Trophoblast cell (in vitro differentiated cells and primary cell): ENCODE measurements around the gene TMEM214.

Experiments used
- DNase-seq, 2 donors: peaks; one replicate each; pipeline ENCODE4 v3.0.0-alpha.2; 2016
- H2AFZ ChIP-seq: 2 replicates; pipeline ENCODE4 v1.6.1; 2013; ENCODE audit warnings: low read length, moderate library complexity, mild to moderate bottlenecking; ENCODE audit not compliant: insufficient read depth, poor library complexity
- H2AK5ac ChIP-seq: 2 replicates; pipeline ENCODE4 v1.6.1; 2013; ENCODE audit warnings: mild to moderate bottlenecking, low read length
- H2BK120ac ChIP-seq: 2 replicates; pipeline ENCODE4 v1.6.1; 2013; ENCODE audit warnings: low read length, mild to moderate bottlenecking, moderate library complexity; ENCODE audit not compliant: insufficient read depth, poor library complexity
- H2BK12ac ChIP-seq: 2 replicates; pipeline ENCODE4 v1.6.1; 2013; ENCODE audit warnings: mild to moderate bottlenecking, low read length, moderate library complexity
- H2BK5ac ChIP-seq: 2 replicates; pipeline ENCODE4 v1.6.1; 2013; ENCODE audit warnings: low read length, low read depth, moderate library complexity, mild to moderate bottlenecking; ENCODE audit not compliant: poor library complexity
- H3K14ac ChIP-seq: 2 replicates; pipeline ENCODE4 v1.6.1; 2013; ENCODE audit warnings: mild to moderate bottlenecking, low read length
- H3K18ac ChIP-seq: 2 replicates; pipeline ENCODE4 v1.6.1; 2013; ENCODE audit warnings: mild to moderate bottlenecking, low read length
- H3K23ac ChIP-seq: 2 replicates; pipeline ENCODE4 v1.6.1; 2013; ENCODE audit warnings: low read length
- H3K27ac ChIP-seq: 2 replicates; pipeline ENCODE4 v1.5.1; 2013; ENCODE audit warnings: low read depth, mild to moderate bottlenecking, inconsistent platforms, low read length, moderate library complexity
- H3K27me3 ChIP-seq: 2 replicates; pipeline ENCODE4 v1.6.1; 2013; ENCODE audit warnings: inconsistent platforms, mild to moderate bottlenecking, low read length, moderate library complexity; ENCODE audit not compliant: insufficient read depth
- H3K36me3 ChIP-seq, 2 experiments: 1 replicate in 1 of 2; 2 replicates in 1 of 2; pipeline ENCODE4 v1.6.1; 2013; ENCODE audit warnings: low read length in 2 of 2, mild to moderate bottlenecking in 2 of 2, moderate library complexity in 1 of 2; ENCODE audit not compliant: insufficient read depth in 2 of 2, control insufficient read depth in 1 of 2
- H3K4ac ChIP-seq: 2 replicates; pipeline ENCODE4 v1.6.1; 2013; ENCODE audit warnings: low read depth, mild to moderate bottlenecking, low read length, moderate library complexity
- H3K4me1 ChIP-seq, 2 experiments: 1 replicate in 1 of 2; 2 replicates in 1 of 2; pipeline ENCODE4 v1.6.1; 2013; ENCODE audit warnings: low read length in 2 of 2, mild to moderate bottlenecking in 2 of 2, moderate library complexity in 1 of 2; ENCODE audit not compliant: insufficient read depth in 2 of 2, control insufficient read depth in 1 of 2
- H3K4me2 ChIP-seq: 2 replicates; pipeline ENCODE4 v1.6.1; 2013; ENCODE audit warnings: inconsistent platforms, mild to moderate bottlenecking, low read length, moderate library complexity
- H3K4me3 ChIP-seq: 2 replicates; pipeline ENCODE4 v1.5.1; 2013; ENCODE audit warnings: mild to moderate bottlenecking, low read depth, low read length, inconsistent platforms
- H3K79me1 ChIP-seq: one replicate; pipeline ENCODE4 v1.6.1; 2013; ENCODE audit warnings: low read length
- H3K79me2 ChIP-seq: 2 replicates; pipeline ENCODE4 v1.6.1; 2013; ENCODE audit warnings: low read length, mild to moderate bottlenecking; ENCODE audit not compliant: control insufficient read depth, insufficient read depth, poor library complexity
- H3K9ac ChIP-seq: 2 replicates; pipeline ENCODE4 v1.6.1; 2013; ENCODE audit warnings: mild to moderate bottlenecking, low read length
- H3K9me3 ChIP-seq: 2 replicates; pipeline ENCODE4 v1.6.1; 2013; ENCODE audit warnings: low read depth, mild to moderate bottlenecking, control low read depth, inconsistent platforms, low read length; ENCODE audit not compliant: insufficient read depth
- H4K12ac ChIP-seq: 2 replicates; pipeline ENCODE4 v1.6.1; 2013; ENCODE audit warnings: low read depth, mild to moderate bottlenecking, low read length, moderate library complexity
- H4K8ac ChIP-seq: 2 replicates; pipeline ENCODE4 v1.6.1; 2013; ENCODE audit warnings: low read depth, mild to moderate bottlenecking, low read length, moderate library complexity
- H4K91ac ChIP-seq: one replicate; pipeline ENCODE4 v1.6.1; 2013; ENCODE audit warnings: low read depth, mild to moderate bottlenecking, low read length, moderate library complexity
- WGBS: extraction: QIAGEN DNeasy Blood & Tissue Kit; methylation state at CpG from one replicate; pipeline ENCODE4 v1.1.7; 2013; ENCODE audit warnings: missing lambda C conversion rate; ENCODE audit not compliant: insufficient read length, insufficient coverage; ENCODE audit errors: extremely low coverage; 5-methylcytosine and 5-hydroxymethylcytosine counted together

Gene TMEM214

DNA sequence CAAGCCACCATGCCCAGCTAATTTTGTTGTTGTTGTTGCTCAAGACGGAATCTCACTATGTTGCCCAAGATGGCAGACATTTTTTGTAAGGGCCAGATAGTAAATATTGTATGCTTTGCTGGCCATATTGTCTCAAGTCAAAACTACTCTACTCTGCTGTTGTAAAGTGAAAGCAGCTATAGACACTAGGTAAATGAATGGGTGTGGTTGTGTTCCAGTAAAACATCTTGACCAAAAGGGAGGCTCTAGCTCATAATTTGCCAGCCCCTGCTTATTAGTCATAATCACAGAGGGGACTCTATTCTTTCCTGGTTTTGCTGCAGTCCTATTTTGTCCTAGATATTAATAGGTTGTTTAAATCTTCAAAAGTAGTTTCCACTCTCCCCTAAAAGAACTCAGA is 37.8 kb upstream of the TMEM214 start:
- no peak overlapping the region for H2BK5ac ChIP-seq

DNA sequence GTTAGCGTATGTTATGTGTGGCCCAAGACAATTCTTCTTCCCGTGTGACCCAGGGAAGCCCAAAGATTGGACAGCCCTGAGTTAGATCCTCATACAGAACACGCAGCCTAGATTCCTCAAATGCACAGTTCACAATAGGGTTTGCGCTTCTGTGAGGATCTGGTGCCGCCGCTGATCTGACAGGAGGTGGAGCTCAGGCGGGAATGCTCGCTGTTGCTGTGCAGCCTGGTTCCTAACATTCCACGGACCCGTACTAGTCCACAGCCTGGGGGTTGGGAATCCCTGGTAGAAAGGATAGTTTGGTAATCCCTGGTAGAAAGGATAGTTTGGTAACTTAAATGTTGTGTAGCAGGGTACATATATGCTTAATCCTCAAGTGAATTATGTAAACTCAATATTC is 35.4 kb upstream of the TMEM214 start:
- WGBS: no CpG with 5 or more reads among the region's 10 CpGs

More for the DNA sequence above, 37.8 kb upstream of the TMEM214 start:
- Histone ChIP-seq H3K9me3 (no peaks in the 10 kb centered on the region), H3K4ac (no peak overlapping the region), H3K36me3 (no peaks in the 10 kb centered on the region), H3K27ac (no peak overlapping the region), H3K14ac (no peak overlapping the region), H4K8ac (no peak overlapping the region), H3K4me3 (no peak overlapping the region), H3K4me2 (no peak overlapping the region), H2AK5ac (no peak overlapping the region), H3K18ac (no peak overlapping the region), H3K27me3 (no peaks in the 10 kb centered on the region), H2AFZ (no peak overlapping the region), H2BK12ac (no peak overlapping the region), H3K79me2 (no peaks in the 10 kb centered on the region), H4K12ac (no peak overlapping the region), H4K91ac (no peak overlapping the region), H2BK120ac (no peak overlapping the region), H3K23ac (no peak overlapping the region), H3K9ac (no peak overlapping the region), H3K79me1 (no peaks in the 10 kb centered on the region), H3K4me1 (peaks cover 0 to 4% of the 10 kb centered on the region in 2 experiments)
- DNase-seq: no peak
- WGBS: no CpG with 5 or more reads among the region's 1 CpG

DNA sequence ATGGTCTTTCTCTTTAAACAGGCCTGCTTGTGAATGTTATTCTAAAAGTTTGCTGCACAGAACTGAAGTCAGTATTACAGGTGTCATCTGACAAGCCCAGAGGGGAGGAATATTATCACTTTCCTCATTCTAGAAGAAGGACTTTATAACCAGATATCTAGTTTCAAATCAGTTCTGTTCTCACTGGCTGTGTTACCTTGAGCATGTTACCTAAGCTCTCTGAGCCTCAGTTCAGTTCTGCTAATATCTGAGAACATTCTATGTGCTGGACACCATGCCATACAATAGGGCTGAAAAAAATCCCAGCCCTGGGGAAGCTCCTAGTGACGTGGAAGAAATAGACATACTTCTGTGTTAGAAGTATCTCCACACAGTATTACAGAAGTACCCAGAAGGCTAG is 34.4 kb upstream of the TMEM214 start:
- Histone ChIP-seq H3K4me2 (no peak overlapping the region), H3K27me3 (no peaks in the 10 kb centered on the region), H4K91ac (no peak overlapping the region), H3K27ac (no peak overlapping the region), H4K12ac (no peak overlapping the region), H3K79me1 (no peaks in the 10 kb centered on the region), H3K9ac (no peak overlapping the region), H3K36me3 (no peaks in the 10 kb centered on the region), H3K18ac (no peak overlapping the region), H2BK12ac (no peak overlapping the region), H3K4me3 (no peak overlapping the region), H2AK5ac (no peak overlapping the region), H3K4ac (no peak overlapping the region), H4K8ac (no peak overlapping the region), H3K4me1 (no peaks in the 10 kb centered on the region), H2BK120ac (no peak overlapping the region), H3K9me3 (no peaks in the 10 kb centered on the region), H2AFZ (no peak overlapping the region), H3K14ac (no peak overlapping the region), H3K79me2 (no peaks in the 10 kb centered on the region), H3K23ac (no peak overlapping the region), H2BK5ac (no peak overlapping the region)
- WGBS: no CpG with 5 or more reads among the region's 1 CpG
- no peak for DNase-seq

More for the DNA sequence above, 35.4 kb upstream of the TMEM214 start:
- Histone ChIP-seq H3K27me3 (no peaks in the 10 kb centered on the region), H2AFZ (no peak overlapping the region), H3K79me1 (no peaks in the 10 kb centered on the region), H3K4me2 (no peak overlapping the region), H3K9ac (no peak overlapping the region), H2AK5ac (no peak overlapping the region), H3K18ac (no peak overlapping the region), H2BK120ac (no peak overlapping the region), H3K4ac (no peak overlapping the region), H4K12ac (no peak overlapping the region), H4K91ac (no peak overlapping the region), H3K23ac (no peak overlapping the region), H3K9me3 (no peaks in the 10 kb centered on the region), H3K4me1 (no peaks in the 10 kb centered on the region), H4K8ac (no peak overlapping the region), H3K14ac (no peak overlapping the region), H3K4me3 (no peak overlapping the region), H2BK12ac (no peak overlapping the region), H3K79me2 (no peaks in the 10 kb centered on the region), H2BK5ac (no peak overlapping the region), H3K36me3 (no peaks in the 10 kb centered on the region), H3K27ac (no peak overlapping the region)
- peak; percentile 91 to 95 for DNase-seq

DNA sequence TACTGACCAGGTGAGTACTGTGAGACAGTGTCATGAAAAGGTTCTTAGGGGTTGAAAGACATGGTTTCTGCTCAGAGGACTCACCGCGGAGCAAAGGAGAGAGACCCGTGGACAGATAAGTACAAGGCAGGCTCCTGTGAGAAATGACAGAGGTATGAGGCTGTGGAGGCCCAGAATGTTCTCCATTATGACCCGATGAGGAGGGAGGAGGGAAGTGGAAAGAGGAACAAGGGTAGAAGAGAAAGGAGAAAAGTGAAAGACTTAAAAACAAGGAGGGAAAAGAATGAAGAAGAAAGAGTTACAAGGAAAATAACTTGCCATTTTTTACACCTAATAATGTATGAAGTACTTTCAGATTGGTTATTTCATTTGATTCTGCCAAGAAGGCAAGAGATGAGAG is 32.5 kb upstream of the TMEM214 start:
- Histone ChIP-seq H2BK120ac (no peak overlapping the region), H2AK5ac (no peak overlapping the region), H3K4me2 (no peak overlapping the region), H3K79me2 (no peaks in the 10 kb centered on the region), H2BK5ac (no peak overlapping the region), H3K14ac (no peak overlapping the region), H3K79me1 (no peaks in the 10 kb centered on the region), H2AFZ (no peak overlapping the region), H3K27me3 (no peaks in the 10 kb centered on the region), H3K4me1 (no peaks in the 10 kb centered on the region), H3K9ac (no peak overlapping the region), H3K23ac (no peak overlapping the region), H3K4ac (no peak overlapping the region), H4K8ac (no peak overlapping the region), H4K12ac (no peak overlapping the region), H3K36me3 (no peaks in the 10 kb centered on the region), H2BK12ac (no peak overlapping the region), H4K91ac (no peak overlapping the region), H3K4me3 (no peak overlapping the region), H3K27ac (no peak overlapping the region), H3K9me3 (no peaks in the 10 kb centered on the region), H3K18ac (no peak overlapping the region)
- no CpG with 5 or more reads among the region's 4 CpGs for WGBS
- peak; percentile 61 to 71 for DNase-seq
